HEK293 (cell line): ENCODE data around the gene TTLL11.

Experiments
- CTCF ChIA-PET: fragments of 350-600 bp; formaldehyde crosslinking; extraction: SDS; loops from one replicate; lab custom pipeline; 2021; ENCODE audit warnings: antibody characterized with exemption; lab: Yijun Ruan, JAX
- POLR2A ChIA-PET: fragments of 300-600 bp; formaldehyde crosslinking; extraction: SDS; loops from one replicate; lab custom pipeline; 2020; ENCODE audit warnings: antibody characterized with exemption, inconsistent platforms; lab: Yijun Ruan, JAX
- H3K27ac ChIP-seq: fragments of 200-500 bp; sonication (Bioruptor generic); 2 replicates; pipeline ENCODE4 v1.5.1; 2014; ENCODE audit warnings: low read depth, low read length, control low read depth, inconsistent platforms; ENCODE audit errors: extremely low read depth
- H3K36me3 ChIP-seq, 2 experiments: fragments of 200-500 bp in 1 of 2; sonication (Bioruptor generic) in 1 of 2; 1 replicate in 1 of 2; 2 replicates in 1 of 2; pipeline ENCODE4 v1.5.1; 2014 to 2017; ENCODE audit warnings: inconsistent platforms in 2 of 2, low read length in 2 of 2; ENCODE audit not compliant: control insufficient read depth in 2 of 2, insufficient read depth in 1 of 2
- H3K4me1 ChIP-seq: fragments of 200-500 bp; sonication (Bioruptor generic); 2 replicates; pipeline ENCODE4 v1.5.1; 2014; ENCODE audit warnings: mild to moderate bottlenecking, low read length, inconsistent platforms; ENCODE audit not compliant: control insufficient read depth, insufficient read depth
- H3K4me3 ChIP-seq: 2 replicates; pipeline ENCODE4 v1.5.1; 2011; ENCODE audit warnings: low read depth, mild to moderate bottlenecking, control low read depth, low read length, moderate library complexity
- H3K9me3 ChIP-seq: fragments of 200-500 bp; sonication (Bioruptor generic); 2 replicates; pipeline ENCODE4 v1.5.1; 2014; ENCODE audit warnings: low read depth, low read length, inconsistent platforms; ENCODE audit not compliant: control insufficient read depth, insufficient read depth
- EGR2 ChIP-seq: fragments of 450-650 bp; formaldehyde crosslinking; IDR thresholded peaks from 2 replicates; pipeline ENCODE4 v1.5.1; 2016; ENCODE audit warnings: low read depth, missing biosample characterization, missing genetic modification characterization
- GLI2 ChIP-seq: fragments of 450-650 bp; formaldehyde crosslinking; IDR thresholded peaks from 2 replicates; pipeline ENCODE4; 2017; ENCODE audit warnings: missing biosample characterization, missing genetic modification characterization, low read depth, borderline replicate concordance
- KLF1 ChIP-seq: fragments of 450-650 bp; formaldehyde crosslinking; IDR thresholded peaks from 2 replicates; pipeline ENCODE4 v1.5.1; 2016; ENCODE audit warnings: missing biosample characterization, missing genetic modification characterization
- KLF10 ChIP-seq: fragments of 450-650 bp; IDR thresholded peaks from 2 replicates; pipeline ENCODE4 v1.5.1; 2018; ENCODE audit warnings: missing biosample characterization, mild to moderate bottlenecking, missing genetic modification characterization
- ZNF112 ChIP-seq: fragments of 450-650 bp; formaldehyde crosslinking; IDR thresholded peaks from 2 replicates; pipeline ENCODE4 v1.5.0; 2017; ENCODE audit warnings: missing biosample characterization, missing genetic modification characterization
- ZNF133 ChIP-seq: fragments of 450-650 bp; formaldehyde crosslinking; IDR thresholded peaks from 2 replicates; pipeline ENCODE4 v1.5.1; 2016; ENCODE audit warnings: missing biosample characterization, missing genetic modification characterization
- ZNF223 ChIP-seq: fragments of 450-650 bp; formaldehyde crosslinking; IDR thresholded peaks from 2 replicates; pipeline ENCODE4 v1.5.1; 2016; ENCODE audit warnings: missing biosample characterization, missing genetic modification characterization
- ZNF248 ChIP-seq: fragments of 450-650 bp; formaldehyde crosslinking; IDR thresholded peaks from 2 replicates; pipeline ENCODE4 v1.5.1; 2017; ENCODE audit warnings: missing biosample characterization, missing genetic modification characterization
- ZNF404 ChIP-seq: fragments of 450-650 bp; formaldehyde crosslinking; IDR thresholded peaks from 2 replicates; pipeline ENCODE4 v1.5.1; 2017; ENCODE audit warnings: missing biosample characterization, missing genetic modification characterization
- ZNF423 ChIP-seq: fragments of 450-650 bp; formaldehyde crosslinking; IDR thresholded peaks from 2 replicates; pipeline ENCODE4 v1.5.1; 2016; ENCODE audit warnings: missing biosample characterization, missing genetic modification characterization
- ZNF561 ChIP-seq: fragments of 450-650 bp; IDR thresholded peaks from 2 replicates; pipeline ENCODE4 v1.5.1; 2018; ENCODE audit warnings: missing biosample characterization, missing genetic modification characterization, borderline replicate concordance
- ZNF571 ChIP-seq: fragments of 450-650 bp; formaldehyde crosslinking; IDR thresholded peaks from 2 replicates; pipeline ENCODE4 v1.5.0; 2017; ENCODE audit warnings: missing biosample characterization, missing genetic modification characterization
- ZNF610 ChIP-seq: fragments of 450-650 bp; formaldehyde crosslinking; IDR thresholded peaks from 2 replicates; pipeline ENCODE4 v1.5.1; 2016; ENCODE audit warnings: missing biosample characterization, missing genetic modification characterization, borderline replicate concordance
- ZNF626 ChIP-seq: fragments of 450-650 bp; sonication (Bioruptor Pico); formaldehyde crosslinking; IDR thresholded peaks from 2 replicates; pipeline ENCODE4 v1.5.1; 2018; ENCODE audit warnings: missing biosample characterization, missing genetic modification characterization, inconsistent platforms
- ZNF660 ChIP-seq: fragments of 450-650 bp; IDR thresholded peaks from 2 replicates; pipeline ENCODE4 v1.5.1; 2018; ENCODE audit warnings: missing biosample characterization, mild to moderate bottlenecking, missing genetic modification characterization
- ZNF692 ChIP-seq: fragments of 450-650 bp; formaldehyde crosslinking; IDR thresholded peaks from 2 replicates; pipeline ENCODE4 v1.5.1; 2016; ENCODE audit warnings: missing biosample characterization, missing genetic modification characterization
- ZNF707 ChIP-seq: fragments of 450-650 bp; formaldehyde crosslinking; IDR thresholded peaks from 2 replicates; pipeline ENCODE4 v1.5.1; 2016; ENCODE audit warnings: missing biosample characterization, missing genetic modification characterization
- TF ChIP-seq, protein P1 (sequence below): fragments of 450-650 bp; formaldehyde crosslinking; IDR thresholded peaks from 2 replicates; pipeline ENCODE4; 2016; ENCODE audit warnings: missing biosample characterization, missing genetic modification characterization
- TF ChIP-seq, protein P2 (sequence below): fragments of 450-650 bp; formaldehyde crosslinking; IDR thresholded peaks from 2 replicates; pipeline ENCODE4 v1.5.1; 2016; ENCODE audit warnings: missing biosample characterization, missing genetic modification characterization

TTLL11 gene

GRCh38 chr9:121952611-121953010 lies 140.5 kb downstream of the TTLL11 start:
- H3K27ac ChIP-seq: no peak overlapping the region
- ChIA-PET POLR2A (no interaction called here), CTCF (no interaction called here)
- no peaks in the 10 kb centered on the region for H3K9me3 ChIP-seq
- H3K4me3 ChIP-seq: no peak overlapping the region
- H3K4me1 ChIP-seq: no peaks in the 10 kb centered on the region
- no peaks in the 10 kb centered on the region for H3K36me3 ChIP-seq
- TF ChIP-seq ZNF707 (no peak), ZNF223 (tag by site-specific recombination) (no peak), ZNF404 (tag by site-specific recombination) (no peak)
- TF ChIP-seq, protein P1, sequence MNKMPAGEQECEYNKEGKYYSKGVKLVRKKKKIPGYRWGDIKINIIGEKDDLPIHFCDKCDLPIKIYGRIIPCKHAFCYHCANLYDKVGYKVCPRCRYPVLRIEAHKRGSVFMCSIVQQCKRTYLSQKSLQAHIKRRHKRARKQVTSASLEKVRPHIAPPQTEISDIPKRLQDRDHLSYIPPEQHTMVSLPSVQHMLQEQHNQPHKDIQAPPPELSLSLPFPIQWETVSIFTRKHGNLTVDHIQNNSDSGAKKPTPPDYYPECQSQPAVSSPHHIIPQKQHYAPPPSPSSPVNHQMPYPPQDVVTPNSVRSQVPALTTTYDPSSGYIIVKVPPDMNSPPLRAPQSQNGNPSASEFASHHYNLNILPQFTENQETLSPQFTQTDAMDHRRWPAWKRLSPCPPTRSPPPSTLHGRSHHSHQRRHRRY (tag by site-specific recombination): no peak

GRCh38 chr9:121950866-121951265 lies 142.2 kb downstream of the TTLL11 start:
- CTCF ChIA-PET: interaction anchor here (1.9 kb wide), 1 partner anchor 256 kb away, joined by 6 read pairs; no protein-coding TSS in a partner anchor
- Histone ChIP-seq H3K27ac (no peak overlapping the region), H3K36me3 (no peaks in the 10 kb centered on the region), H3K4me1 (no peaks in the 10 kb centered on the region), H3K4me3 (no peak overlapping the region), H3K9me3 (no peaks in the 10 kb centered on the region)
- POLR2A ChIA-PET: no interaction called here
- TF ChIP-seq ZNF692 (tag by site-specific recombination): no peak
- TF ChIP-seq, protein P2, sequence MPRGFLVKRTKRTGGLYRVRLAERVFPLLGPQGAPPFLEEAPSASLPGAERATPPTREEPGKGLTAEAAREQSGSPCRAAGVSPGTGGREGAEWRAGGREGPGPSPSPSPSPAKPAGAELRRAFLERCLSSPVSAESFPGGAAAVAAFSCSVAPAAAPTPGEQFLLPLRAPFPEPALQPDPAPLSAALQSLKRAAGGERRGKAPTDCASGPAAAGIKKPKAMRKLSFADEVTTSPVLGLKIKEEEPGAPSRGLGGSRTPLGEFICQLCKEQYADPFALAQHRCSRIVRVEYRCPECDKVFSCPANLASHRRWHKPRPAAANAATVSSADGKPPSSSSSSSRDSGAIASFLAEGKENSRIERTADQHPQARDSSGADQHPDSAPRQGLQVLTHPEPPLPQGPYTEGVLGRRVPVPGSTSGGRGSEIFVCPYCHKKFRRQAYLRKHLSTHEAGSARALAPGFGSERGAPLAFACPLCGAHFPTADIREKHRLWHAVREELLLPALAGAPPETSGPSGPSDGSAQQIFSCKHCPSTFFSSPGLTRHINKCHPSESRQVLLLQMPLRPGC (tag by site-specific recombination): no peak
- TF ChIP-seq KLF10 (tag by site-specific recombination): no peak
- no peak for TF ChIP-seq ZNF112 (tag by site-specific recombination)

GRCh38 chr9:121950441-121950840 lies 142.7 kb downstream of the TTLL11 start:
- no peaks in the 10 kb centered on the region for H3K4me1 ChIP-seq
- no peak overlapping the region for H3K4me3 ChIP-seq
- CTCF ChIA-PET: interaction anchor here (1.9 kb wide), 1 partner anchor 255 kb away, joined by 6 read pairs; no protein-coding TSS in a partner anchor
- H3K36me3 ChIP-seq: no peaks in the 10 kb centered on the region
- H3K9me3 ChIP-seq: no peaks in the 10 kb centered on the region
- H3K27ac ChIP-seq: no peak overlapping the region
- POLR2A ChIA-PET: no interaction called here
- TF ChIP-seq ZNF610 (tag by site-specific recombination) (no peak), ZNF660 (no peak), ZNF626 (tag by site-specific recombination) (no peak), KLF1 (tag by site-specific recombination) (no peak), EGR2 (no peak), ZNF423 (tag by site-specific recombination) (no peak), ZNF248 (tag by site-specific recombination) (no peak), ZNF561 (no peak), ZNF571 (tag by site-specific recombination) (no peak), GLI2 (tag by site-specific recombination) (no peak), ZNF133 (tag by site-specific recombination) (no peak)
